Measurements from ENCODE around the gene SLC43A1. TPM values are rescaled to one million over a fixed set of nuclear protein-coding genes. Genes with fewer than 3 reads are reported as not detected.

Gene SLC43A1
- polyA plus RNA-seq, 1 of the 3 experiments (the other 2 are of a cell fraction): 4.4 TPM

GRCh38 chr11:57499413-57499982, 16.0 kb downstream of the SLC43A1 start:
- Histone ChIP-seq H4K20me1 (ENCODE audit: insufficient read depth) (no peaks in the 10 kb centered on the region), H3K9ac (no peak overlapping the region), H3K36me3 (replicated peaks in 1 of 2; ENCODE audit: control insufficient read depth in 1 of 2, insufficient read depth in 2 of 2, low read length in 1 of 2) (no peaks in the 10 kb centered on the region), H3K9me2 (no peaks in the 10 kb centered on the region), H3K4me2 (peak overlapping the region; percentile 79), H3K4me1 (ENCODE audit: control insufficient read depth in 1 of 2, insufficient read depth in 2 of 2, low read depth in 1 of 2, low read length in 1 of 2) (peaks cover 11 to 12% of the 10 kb centered on the region in 2 experiments; a peak in 2 of 4 replicates), H3K4me3 (ENCODE audit: low read depth in 2 of 2, low read length in 1 of 2) (peak overlapping the region; percentile 30 to 36; a peak in 3 of 4 replicates), H3K9me3 (no peaks in the 10 kb centered on the region), H2AFZ (ENCODE audit: low read depth) (peak overlapping the region; percentile 96), H3K27ac (ENCODE audit: low read depth in 2 of 2, low read length in 1 of 2) (peak overlapping the region in 1 of 2 experiments; percentile 51; a peak in 1 of 4 replicates), H3F3A (replicated peaks; ENCODE audit: insufficient read depth) (no peaks in the 10 kb centered on the region), H3K79me2 (ENCODE audit: insufficient read depth) (no peaks in the 10 kb centered on the region), H3K27me3 (ENCODE audit: insufficient read depth) (no peaks in the 10 kb centered on the region)
- TF ChIP-seq TAF1 (IDR thresholded peaks at IDR 0.05; ENCODE audit: borderline replicate concordance, low read depth, low read length) (peak; percentile 31; the same call in 1 of the 2 replicates), EZH2phosphoT487 (IDR thresholded peaks at IDR 0.05; ENCODE audit: borderline replicate concordance, low read depth) (no peak), RCOR1 (IDR thresholded peaks at IDR 0.05; ENCODE audit: low read length) (no peak), POLR2AphosphoS5 (IDR thresholded peaks at IDR 0.05; ENCODE audit: low read depth, low read length) (no peak), TEAD4 (IDR thresholded peaks at IDR 0.05; ENCODE audit: borderline replicate concordance, insufficient read depth) (no peak), NFIC (IDR thresholded peaks at IDR 0.05; ENCODE audit: borderline replicate concordance) (0 out of 2 replicates have a peak, but pooled peaks have one; percentile 24), GABPA (IDR thresholded peaks at IDR 0.05; ENCODE audit: low read depth) (no peak), EP300 (IDR thresholded peaks at IDR 0.05; ENCODE audit: borderline replicate concordance in 1 of 2, low read depth in 1 of 2, low read length in 1 of 2) (no peak)
- TF ChIP-seq, protein P1, sequence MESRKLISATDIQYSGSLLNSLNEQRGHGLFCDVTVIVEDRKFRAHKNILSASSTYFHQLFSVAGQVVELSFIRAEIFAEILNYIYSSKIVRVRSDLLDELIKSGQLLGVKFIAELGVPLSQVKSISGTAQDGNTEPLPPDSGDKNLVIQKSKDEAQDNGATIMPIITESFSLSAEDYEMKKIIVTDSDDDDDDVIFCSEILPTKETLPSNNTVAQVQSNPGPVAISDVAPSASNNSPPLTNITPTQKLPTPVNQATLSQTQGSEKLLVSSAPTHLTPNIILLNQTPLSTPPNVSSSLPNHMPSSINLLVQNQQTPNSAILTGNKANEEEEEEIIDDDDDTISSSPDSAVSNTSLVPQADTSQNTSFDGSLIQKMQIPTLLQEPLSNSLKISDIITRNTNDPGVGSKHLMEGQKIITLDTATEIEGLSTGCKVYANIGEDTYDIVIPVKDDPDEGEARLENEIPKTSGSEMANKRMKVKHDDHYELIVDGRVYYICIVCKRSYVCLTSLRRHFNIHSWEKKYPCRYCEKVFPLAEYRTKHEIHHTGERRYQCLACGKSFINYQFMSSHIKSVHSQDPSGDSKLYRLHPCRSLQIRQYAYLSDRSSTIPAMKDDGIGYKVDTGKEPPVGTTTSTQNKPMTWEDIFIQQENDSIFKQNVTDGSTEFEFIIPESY (IDR thresholded peaks at IDR 0.05; ENCODE audit: borderline replicate concordance, low read depth): no peak
- TF ChIP-seq, protein P2, sequence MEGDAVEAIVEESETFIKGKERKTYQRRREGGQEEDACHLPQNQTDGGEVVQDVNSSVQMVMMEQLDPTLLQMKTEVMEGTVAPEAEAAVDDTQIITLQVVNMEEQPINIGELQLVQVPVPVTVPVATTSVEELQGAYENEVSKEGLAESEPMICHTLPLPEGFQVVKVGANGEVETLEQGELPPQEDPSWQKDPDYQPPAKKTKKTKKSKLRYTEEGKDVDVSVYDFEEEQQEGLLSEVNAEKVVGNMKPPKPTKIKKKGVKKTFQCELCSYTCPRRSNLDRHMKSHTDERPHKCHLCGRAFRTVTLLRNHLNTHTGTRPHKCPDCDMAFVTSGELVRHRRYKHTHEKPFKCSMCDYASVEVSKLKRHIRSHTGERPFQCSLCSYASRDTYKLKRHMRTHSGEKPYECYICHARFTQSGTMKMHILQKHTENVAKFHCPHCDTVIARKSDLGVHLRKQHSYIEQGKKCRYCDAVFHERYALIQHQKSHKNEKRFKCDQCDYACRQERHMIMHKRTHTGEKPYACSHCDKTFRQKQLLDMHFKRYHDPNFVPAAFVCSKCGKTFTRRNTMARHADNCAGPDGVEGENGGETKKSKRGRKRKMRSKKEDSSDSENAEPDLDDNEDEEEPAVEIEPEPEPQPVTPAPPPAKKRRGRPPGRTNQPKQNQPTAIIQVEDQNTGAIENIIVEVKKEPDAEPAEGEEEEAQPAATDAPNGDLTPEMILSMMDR (IDR thresholded peaks at IDR 0.05): no peak
- ChIA-PET POLR2A (interaction anchor here (1.1 kb wide), 1 partner anchor 15 kb away, joined by 5 read pairs; the partner anchor contains the start of gene SLC43A1), CTCF (interaction anchor here (0.8 to 27.2 kb wide), 10 partner anchors 10 to 145 kb away, joined by 3 to 517 read pairs (median 4); partner anchors contain the start of genes RTN4RL2 and TIMM10)
- 4% methylated on average over 25 of the region's 35 CpGs for WGBS (ENCODE audit: low lambda C conversion rate)
- peak; percentile 100 for DNase-seq

GRCh38 chr11:57498540-57498939, 17.0 kb downstream of the SLC43A1 start:
- 100% methylated on average over 4 of the region's 6 CpGs for WGBS (ENCODE audit: low lambda C conversion rate)
- Histone ChIP-seq H3K9me2 (no peaks in the 10 kb centered on the region), H3K9ac (no peak overlapping the region), H3F3A (replicated peaks; ENCODE audit: insufficient read depth) (no peaks in the 10 kb centered on the region), H2AFZ (ENCODE audit: low read depth) (no peak overlapping the region), H3K79me2 (ENCODE audit: insufficient read depth) (no peaks in the 10 kb centered on the region), H3K27ac (ENCODE audit: low read depth in 2 of 2, low read length in 1 of 2) (no peak overlapping the region), H3K4me2 (no peak overlapping the region), H3K9me3 (no peaks in the 10 kb centered on the region), H4K20me1 (ENCODE audit: insufficient read depth) (no peaks in the 10 kb centered on the region), H3K4me3 (ENCODE audit: low read depth in 2 of 2, low read length in 1 of 2) (no peak overlapping the region), H3K36me3 (replicated peaks in 1 of 2; ENCODE audit: control insufficient read depth in 1 of 2, insufficient read depth in 2 of 2, low read length in 1 of 2) (no peaks in the 10 kb centered on the region), H3K4me1 (ENCODE audit: control insufficient read depth in 1 of 2, insufficient read depth in 2 of 2, low read depth in 1 of 2, low read length in 1 of 2) (peaks cover 11 to 12% of the 10 kb centered on the region in 2 experiments; a peak in 2 of 4 replicates), H3K27me3 (ENCODE audit: insufficient read depth) (no peaks in the 10 kb centered on the region)
- no peak for DNase-seq
- POLR2A ChIA-PET: interaction anchor here (1.1 kb wide), 1 partner anchor 16 kb away, joined by 5 read pairs; the partner anchor contains the start of gene SLC43A1
- CTCF ChIA-PET: interaction anchor here (0.8 to 27.2 kb wide), 7 partner anchors 12 to 40 kb away, joined by 3 to 517 read pairs (median 16); partner anchors contain the start of genes RTN4RL2, SLC43A1 and TIMM10
- TF ChIP-seq, protein P3, sequence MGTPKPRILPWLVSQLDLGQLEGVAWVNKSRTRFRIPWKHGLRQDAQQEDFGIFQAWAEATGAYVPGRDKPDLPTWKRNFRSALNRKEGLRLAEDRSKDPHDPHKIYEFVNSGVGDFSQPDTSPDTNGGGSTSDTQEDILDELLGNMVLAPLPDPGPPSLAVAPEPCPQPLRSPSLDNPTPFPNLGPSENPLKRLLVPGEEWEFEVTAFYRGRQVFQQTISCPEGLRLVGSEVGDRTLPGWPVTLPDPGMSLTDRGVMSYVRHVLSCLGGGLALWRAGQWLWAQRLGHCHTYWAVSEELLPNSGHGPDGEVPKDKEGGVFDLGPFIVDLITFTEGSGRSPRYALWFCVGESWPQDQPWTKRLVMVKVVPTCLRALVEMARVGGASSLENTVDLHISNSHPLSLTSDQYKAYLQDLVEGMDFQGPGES (IDR thresholded peaks at IDR 0.05; ENCODE audit: low read depth, low read length): no peak
- TF ChIP-seq GABPA (IDR thresholded peaks at IDR 0.05; ENCODE audit: low read depth) (no peak), TCF12 (IDR thresholded peaks at IDR 0.05) (no peak), FOXM1 (IDR thresholded peaks at IDR 0.05; ENCODE audit: low read depth) (no peak), NRF1 (IDR thresholded peaks at IDR 0.05; ENCODE audit: low read depth, low read length) (no peak), FOSL2 (IDR thresholded peaks at IDR 0.05; ENCODE audit: borderline replicate concordance, low read depth) (no peak), TAF1 (IDR thresholded peaks at IDR 0.05; ENCODE audit: borderline replicate concordance, low read depth, low read length) (no peak), YY1 (IDR thresholded peaks at IDR 0.05; ENCODE audit: low read depth) (no peak), GATA2 (CRISPR knock-in tag; IDR thresholded peaks at IDR 0.05) (no peak)
- TF ChIP-seq, protein P2 (IDR thresholded peaks at IDR 0.05): no peak

Measured in SK-N-SH (cell line).